HCT116 (cell line): ENCODE results near the gene CUX1. TPM values are rescaled to one million over a fixed set of nuclear protein-coding genes. Genes with fewer than 3 reads are reported as not detected.

Experiments used
- ATAC-seq: fragments of 200-7000 bp; cut with Tn5 transposase; 2 replicates; pipeline ENCODE4 v1.9.1; 2020; ENCODE audit warnings: mild to moderate bottlenecking, moderate library complexity
- BruUV-seq: library from RNA; stranded (reverse); fragments of 400-500 nt; replicated peaks from 2 replicates; lab custom pipeline; 2021; lab: Mats Ljungman, UMichigan
- CTCF ChIA-PET: fragments of 300-600 bp; sonication (Branson Sonifier 250); formaldehyde crosslinking; loops from one replicate; lab custom pipeline; 2021; ENCODE audit warnings: antibody characterized with exemption; lab: Charles Lee
- POLR2A ChIA-PET: fragments of 300-600, 350-600 bp; sonication (Branson Sonifier 250); formaldehyde crosslinking; loops from one replicate; lab custom pipeline; 2021; ENCODE audit warnings: antibody characterized with exemption; lab: Charles Lee
- RAD21 ChIA-PET, 2 experiments: fragments of 300-600 bp; sonication (Branson Sonifier 250); formaldehyde crosslinking; loops; one replicate each; lab custom pipeline; 2023; ENCODE audit warnings: low total read pairs in 2 of 2; ENCODE audit not compliant: uncharacterized antibody in 2 of 2, unreplicated experiment in 2 of 2, low non-redundant PET in 1 of 2; lab: Charles Lee
- DNase-seq: peaks from one replicate; pipeline ENCODE4 v3.0.0-alpha.2; 2010; ENCODE audit warnings: low read depth, low spot score
- H2AFZ ChIP-seq: fragments of 200-600 bp; shearing (Covaris generic), sonication (generic); 2 replicates; pipeline ENCODE4 v1.6.1; 2017; ENCODE audit warnings: low read depth, mixed run types, mixed read lengths, antibody characterized with exemption, low read length; ENCODE audit not compliant: poor library complexity, severe bottlenecking
- H3K27ac ChIP-seq: 2 replicates; pipeline ENCODE4 v1.5.1; 2012; ENCODE audit warnings: low read depth, low read length
- H3K27me3 ChIP-seq: fragments of 200-600 bp; sonication (generic); 2 replicates; pipeline ENCODE4 v1.6.1; 2016; ENCODE audit warnings: mixed run types, low read length, mixed read lengths; ENCODE audit not compliant: insufficient read depth
- H3K36me3 ChIP-seq, 2 experiments: fragments of 200-500 bp in 1 of 2; fragments of 200-600 bp in 1 of 2; sonication (Bioruptor generic) in 1 of 2; sonication (generic) in 1 of 2; 2 replicates each; pipeline versions ENCODE4 v1.5.1 to v1.6.1; 2014 to 2016; ENCODE audit warnings: low read length in 2 of 2, inconsistent platforms in 1 of 2, mixed read lengths in 1 of 2, mixed run types in 1 of 2; ENCODE audit not compliant: insufficient read depth in 2 of 2, control insufficient read depth in 1 of 2
- H3K4me1 ChIP-seq, 2 experiments: fragments of 200-600 bp in 1 of 2; sonication (generic) in 1 of 2; 2 replicates each; pipeline versions ENCODE4 v1.5.1 to v1.6.1; 2012 to 2017; ENCODE audit warnings: low read length in 2 of 2, inconsistent platforms in 1 of 2, mild to moderate bottlenecking in 1 of 2, mixed read lengths in 1 of 2, mixed run types in 1 of 2, moderate library complexity in 1 of 2; ENCODE audit not compliant: insufficient read depth in 2 of 2, control insufficient read depth in 1 of 2
- H3K4me2 ChIP-seq: fragments of 200-600 bp; sonication (generic); 2 replicates; pipeline ENCODE4 v1.6.1; 2017; ENCODE audit warnings: mixed run types, low read length, mixed read lengths
- H3K4me3 ChIP-seq, 2 experiments: fragments of 200-600 bp in 1 of 2; sonication (generic) in 1 of 2; replicated peaks in 1 of 2; 2 replicates each; pipeline ENCODE4 v1.5.1; 2011 to 2016; ENCODE audit warnings: low read length in 2 of 2, control low read depth in 1 of 2, low read depth in 1 of 2, mild to moderate bottlenecking in 1 of 2, mixed read lengths in 1 of 2, mixed run types in 1 of 2
- H3K79me2 ChIP-seq: fragments of 200-600 bp; sonication (generic); 2 replicates; pipeline ENCODE4 v1.6.1; 2017; ENCODE audit warnings: mild to moderate bottlenecking, mixed run types, low read length, moderate library complexity, mixed read lengths; ENCODE audit not compliant: insufficient read depth
- H3K9ac ChIP-seq: fragments of 200-600 bp; sonication (generic); 2 replicates; pipeline ENCODE4 v1.6.1; 2016; ENCODE audit warnings: low read length, mixed read lengths
- H3K9me2 ChIP-seq: fragments of 200-600 bp; sonication (generic), shearing (Covaris generic); 2 replicates; pipeline ENCODE4 v1.6.1; 2017; ENCODE audit warnings: mixed run types, mild to moderate bottlenecking, moderate library complexity; ENCODE audit not compliant: insufficient read depth
- H3K9me3 ChIP-seq, 2 experiments: fragments of 200-500 bp in 1 of 2; fragments of 200-600 bp in 1 of 2; sonication (Bioruptor generic) in 1 of 2; sonication (generic) in 1 of 2; 2 replicates each; pipeline ENCODE4 v1.6.1; 2014 to 2017; ENCODE audit warnings: low read length in 2 of 2, mixed read lengths in 2 of 2, inconsistent platforms in 1 of 2, low read depth in 1 of 2, mild to moderate bottlenecking in 1 of 2, mixed run types in 1 of 2, moderate library complexity in 1 of 2; ENCODE audit not compliant: control insufficient read depth in 1 of 2, insufficient read depth in 1 of 2
- H4K20me1 ChIP-seq: fragments of 200-600 bp; sonication (generic), shearing (Covaris generic); 2 replicates; pipeline ENCODE4 v1.6.1; 2017; ENCODE audit warnings: mixed run types, mild to moderate bottlenecking, moderate library complexity; ENCODE audit not compliant: insufficient read depth
- EZH2 ChIP-seq: fragments of 200-600 bp; sonication (generic); IDR thresholded peaks from 2 replicates; pipeline ENCODE4 v1.6.1; 2017; ENCODE audit warnings: antibody characterized with exemption, mixed run types
- MAX ChIP-seq: IDR thresholded peaks from 2 replicates; pipeline ENCODE4 v1.6.1; 2012
- POLR2A ChIP-seq: IDR thresholded peaks from 2 replicates; pipeline ENCODE4 v1.7.0; 2011; ENCODE audit warnings: borderline replicate concordance; ENCODE audit not compliant: insufficient read depth, insufficient read length; ENCODE audit errors: extremely low read depth
- intact Hi-C: fragments of 100-400 bp; cut with micrococcal nuclease; formaldehyde crosslinking; loops from 2 replicates; pipeline ENCODE4 v1.10.0; 2022
- total RNA-seq: library from RNA; stranded (reverse); gene quantifications from one replicate; pipeline ENCODE4 v1.2.1, GENCODE V29; 2021; ENCODE audit not compliant: unreplicated experiment
- TF ChIP-seq, protein P1 (sequence below): IDR thresholded peaks from 2 replicates; pipeline ENCODE4 v1.6.1; 2012

Gene CUX1
- total RNA-seq, 1 experiment from 2014 or later = 68.9 TPM

- intact Hi-C loops = no loop called here
- CTCF ChIA-PET = no interaction called here
- peaks cover 18 to 46% of the 10 kb centered on the region in 2 experiments for H3K4me1 ChIP-seq
These were observed 337.0 kb downstream of the CUX1 start for GRCh38 chr7:102154425-102154824.

DNA sequence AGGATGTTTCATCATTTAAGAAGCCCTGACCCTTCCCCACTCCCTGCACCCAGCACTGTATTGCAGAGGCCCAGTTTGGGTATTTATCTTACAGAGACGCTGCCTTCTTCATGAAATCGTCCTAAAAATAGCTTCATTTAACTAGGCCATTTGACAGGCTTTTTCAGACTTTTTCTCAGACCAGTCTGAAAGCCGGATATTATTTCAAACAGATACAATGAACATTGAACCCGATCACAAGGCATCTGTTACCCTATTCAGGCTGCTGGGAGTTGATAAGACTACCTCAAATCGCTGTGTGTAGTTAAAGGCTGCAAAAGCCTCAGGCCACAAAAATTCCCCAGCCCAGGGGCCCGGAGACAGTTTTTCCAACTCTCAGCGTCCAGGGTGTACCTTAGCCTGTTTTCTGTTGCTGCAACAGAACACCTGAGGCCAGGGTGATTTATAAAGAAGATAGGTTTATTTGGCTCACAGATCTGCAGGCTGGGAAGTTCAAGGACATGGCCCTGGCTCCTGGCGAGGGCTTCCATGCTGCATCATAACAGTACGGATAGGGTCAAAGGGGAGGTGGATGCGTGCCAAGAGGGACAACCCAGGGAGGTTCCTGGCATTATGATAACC lies 338.5 kb downstream of the CUX1 start:
- ChIA-PET RAD21 (no interaction called here), CTCF (no interaction called here), POLR2A (no interaction called here)
- Histone ChIP-seq H3K9me3 (no peaks in the 10 kb centered on the region), H3K79me2 (peaks cover 4% of the 10 kb centered on the region; the same call in 1 of the 2 replicates), H2AFZ (no peak overlapping the region), H3K4me2 (no peak overlapping the region), H3K9me2 (no peaks in the 10 kb centered on the region), H3K4me1 (peaks cover 15 to 39% of the 10 kb centered on the region in 2 experiments), H3K27me3 (no peaks in the 10 kb centered on the region), H3K4me3 (no peak overlapping the region), H3K27ac (no peak overlapping the region), H4K20me1 (no peaks in the 10 kb centered on the region), H3K9ac (no peak overlapping the region), H3K36me3 (no peaks in the 10 kb centered on the region)
- TF ChIP-seq POLR2A (no peak), MAX (no peak)
- no TSS peak for BruUV-seq
- intact Hi-C loops = no loop called here
- DNase-seq = no peak
- no peak for ATAC-seq

More at GRCh38 chr7:102154425-102154824, 337.0 kb downstream of the CUX1 start:
- Histone ChIP-seq H4K20me1 (no peaks in the 10 kb centered on the region), H3K79me2 (peaks cover 4% of the 10 kb centered on the region; the same call in 1 of the 2 replicates), H2AFZ (no peak overlapping the region), H3K9ac (no peak overlapping the region), H3K36me3 (no peaks in the 10 kb centered on the region), H3K4me3 (no peak overlapping the region), H3K9me2 (no peaks in the 10 kb centered on the region), H3K4me2 (no peak overlapping the region), H3K27ac (no peak overlapping the region), H3K27me3 (no peaks in the 10 kb centered on the region), H3K9me3 (no peaks in the 10 kb centered on the region)
- ATAC-seq (no peak), DNase-seq (no peak)
- POLR2A ChIA-PET = interaction anchor here (1.5 kb wide), 1 partner anchor 10 kb away, joined by 3 read pairs; no protein-coding TSS in a partner anchor
- BruUV-seq = no TSS peak
- TF ChIP-seq EZH2 = no peak
- TF ChIP-seq, protein P1, sequence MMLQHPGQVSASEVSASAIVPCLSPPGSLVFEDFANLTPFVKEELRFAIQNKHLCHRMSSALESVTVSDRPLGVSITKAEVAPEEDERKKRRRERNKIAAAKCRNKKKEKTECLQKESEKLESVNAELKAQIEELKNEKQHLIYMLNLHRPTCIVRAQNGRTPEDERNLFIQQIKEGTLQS = no peak
- RAD21 ChIA-PET = no interaction called here
